HCT116 (cell line): Measurements from ENCODE around the gene SPON1. TPM values are rescaled to one million over a fixed set of nuclear protein-coding genes. Genes with fewer than 3 reads are reported as not detected.

ENCODE experiments used
- ATAC-seq: fragments of 200-7000 bp; cut with Tn5 transposase; 2 replicates; pipeline ENCODE4 v1.9.1; 2020; ENCODE audit warnings: mild to moderate bottlenecking, moderate library complexity
- BruUV-seq: library from RNA; stranded (reverse); fragments of 400-500 nt; replicated peaks from 2 replicates; lab custom pipeline; 2021; lab: Mats Ljungman, UMichigan
- CTCF ChIA-PET: fragments of 300-600 bp; sonication (Branson Sonifier 250); formaldehyde crosslinking; loops from one replicate; lab custom pipeline; 2021; ENCODE audit warnings: antibody characterized with exemption; lab: Charles Lee
- POLR2A ChIA-PET: fragments of 300-600, 350-600 bp; sonication (Branson Sonifier 250); formaldehyde crosslinking; loops from one replicate; lab custom pipeline; 2021; ENCODE audit warnings: antibody characterized with exemption; lab: Charles Lee
- RAD21 ChIA-PET, 2 experiments: fragments of 300-600 bp; sonication (Branson Sonifier 250); formaldehyde crosslinking; loops; one replicate each; lab custom pipeline; 2023; ENCODE audit warnings: low total read pairs in 2 of 2; ENCODE audit not compliant: uncharacterized antibody in 2 of 2, unreplicated experiment in 2 of 2, low non-redundant PET in 1 of 2; lab: Charles Lee
- DNase-seq: peaks from one replicate; pipeline ENCODE4 v3.0.0-alpha.2; 2010; ENCODE audit warnings: low read depth, low spot score
- H2AFZ ChIP-seq: fragments of 200-600 bp; shearing (Covaris generic), sonication (generic); 2 replicates; pipeline ENCODE4 v1.6.1; 2017; ENCODE audit warnings: low read depth, mixed run types, mixed read lengths, antibody characterized with exemption, low read length; ENCODE audit not compliant: poor library complexity, severe bottlenecking
- H3K27ac ChIP-seq: 2 replicates; pipeline ENCODE4 v1.5.1; 2012; ENCODE audit warnings: low read depth, low read length
- H3K27me3 ChIP-seq: fragments of 200-600 bp; sonication (generic); 2 replicates; pipeline ENCODE4 v1.6.1; 2016; ENCODE audit warnings: mixed run types, low read length, mixed read lengths; ENCODE audit not compliant: insufficient read depth
- H3K36me3 ChIP-seq, 2 experiments: fragments of 200-500 bp in 1 of 2; fragments of 200-600 bp in 1 of 2; sonication (Bioruptor generic) in 1 of 2; sonication (generic) in 1 of 2; 2 replicates each; pipeline versions ENCODE4 v1.5.1 to v1.6.1; 2014 to 2016; ENCODE audit warnings: low read length in 2 of 2, inconsistent platforms in 1 of 2, mixed read lengths in 1 of 2, mixed run types in 1 of 2; ENCODE audit not compliant: insufficient read depth in 2 of 2, control insufficient read depth in 1 of 2
- H3K4me1 ChIP-seq, 2 experiments: fragments of 200-600 bp in 1 of 2; sonication (generic) in 1 of 2; 2 replicates each; pipeline versions ENCODE4 v1.5.1 to v1.6.1; 2012 to 2017; ENCODE audit warnings: low read length in 2 of 2, inconsistent platforms in 1 of 2, mild to moderate bottlenecking in 1 of 2, mixed read lengths in 1 of 2, mixed run types in 1 of 2, moderate library complexity in 1 of 2; ENCODE audit not compliant: insufficient read depth in 2 of 2, control insufficient read depth in 1 of 2
- H3K4me2 ChIP-seq: fragments of 200-600 bp; sonication (generic); 2 replicates; pipeline ENCODE4 v1.6.1; 2017; ENCODE audit warnings: mixed run types, low read length, mixed read lengths
- H3K4me3 ChIP-seq, 2 experiments: fragments of 200-600 bp in 1 of 2; sonication (generic) in 1 of 2; replicated peaks in 1 of 2; 2 replicates each; pipeline ENCODE4 v1.5.1; 2011 to 2016; ENCODE audit warnings: low read length in 2 of 2, control low read depth in 1 of 2, low read depth in 1 of 2, mild to moderate bottlenecking in 1 of 2, mixed read lengths in 1 of 2, mixed run types in 1 of 2
- H3K79me2 ChIP-seq: fragments of 200-600 bp; sonication (generic); 2 replicates; pipeline ENCODE4 v1.6.1; 2017; ENCODE audit warnings: mild to moderate bottlenecking, mixed run types, low read length, moderate library complexity, mixed read lengths; ENCODE audit not compliant: insufficient read depth
- H3K9ac ChIP-seq: fragments of 200-600 bp; sonication (generic); 2 replicates; pipeline ENCODE4 v1.6.1; 2016; ENCODE audit warnings: low read length, mixed read lengths
- H3K9me2 ChIP-seq: fragments of 200-600 bp; sonication (generic), shearing (Covaris generic); 2 replicates; pipeline ENCODE4 v1.6.1; 2017; ENCODE audit warnings: mixed run types, mild to moderate bottlenecking, moderate library complexity; ENCODE audit not compliant: insufficient read depth
- H3K9me3 ChIP-seq, 2 experiments: fragments of 200-500 bp in 1 of 2; fragments of 200-600 bp in 1 of 2; sonication (Bioruptor generic) in 1 of 2; sonication (generic) in 1 of 2; 2 replicates each; pipeline ENCODE4 v1.6.1; 2014 to 2017; ENCODE audit warnings: low read length in 2 of 2, mixed read lengths in 2 of 2, inconsistent platforms in 1 of 2, low read depth in 1 of 2, mild to moderate bottlenecking in 1 of 2, mixed run types in 1 of 2, moderate library complexity in 1 of 2; ENCODE audit not compliant: control insufficient read depth in 1 of 2, insufficient read depth in 1 of 2
- H4K20me1 ChIP-seq: fragments of 200-600 bp; sonication (generic), shearing (Covaris generic); 2 replicates; pipeline ENCODE4 v1.6.1; 2017; ENCODE audit warnings: mixed run types, mild to moderate bottlenecking, moderate library complexity; ENCODE audit not compliant: insufficient read depth
- ATF3 ChIP-seq: IDR thresholded peaks from 2 replicates; pipeline ENCODE4 v1.6.1; 2012
- CBX3 ChIP-seq: IDR thresholded peaks from 2 replicates; pipeline ENCODE4 v1.6.1; 2012; ENCODE audit warnings: low read depth
- CEBPB ChIP-seq: IDR thresholded peaks from 2 replicates; pipeline ENCODE4 v1.6.1; 2012; ENCODE audit warnings: low read depth
- CTCF ChIP-seq, 3 experiments: fragments of 200-600 bp in 1 of 3; sonication (generic) in 1 of 3; IDR thresholded peaks in 2 of 3; conservative IDR thresholded peaks in 1 of 3; 2 replicates each; pipeline ENCODE4 v1.5.1; 2012 to 2017; ENCODE audit warnings: low read depth in 2 of 3, low read length in 2 of 3, antibody characterized with exemption in 1 of 3, borderline replicate concordance in 1 of 3, control low read depth in 1 of 3, mild to moderate bottlenecking in 1 of 3, mixed read lengths in 1 of 3, mixed run types in 1 of 3, moderate library complexity in 1 of 3; ENCODE audit not compliant: insufficient read depth in 1 of 3
- EGR1 ChIP-seq: IDR thresholded peaks from 2 replicates; pipeline ENCODE4 v1.6.1; 2012; ENCODE audit warnings: low read depth
- ELF1 ChIP-seq: IDR thresholded peaks from 2 replicates; pipeline ENCODE4 v1.6.1; 2012; ENCODE audit warnings: low read depth, borderline replicate concordance
- POLR2AphosphoS5 ChIP-seq: IDR thresholded peaks from 2 replicates; pipeline ENCODE4 v1.6.1; 2011; ENCODE audit warnings: mild to moderate bottlenecking, low read depth, low read length, moderate library complexity
- SIN3A ChIP-seq: IDR thresholded peaks from 2 replicates; pipeline ENCODE4 v1.6.1; 2012; ENCODE audit warnings: low read depth
- SRF ChIP-seq: IDR thresholded peaks from 2 replicates; pipeline ENCODE4 v1.6.1; 2012; ENCODE audit warnings: low read depth
- TCF7L2 ChIP-seq: IDR thresholded peaks from 2 replicates; pipeline ENCODE4 v1.7.0; 2011; ENCODE audit warnings: borderline replicate concordance, inconsistent platforms; ENCODE audit not compliant: insufficient read depth, insufficient read length; ENCODE audit errors: extremely low read depth
- YY1 ChIP-seq: IDR thresholded peaks from 2 replicates; pipeline ENCODE4 v1.6.1; 2011; ENCODE audit warnings: low read length, low read depth, moderate library complexity, mild to moderate bottlenecking; ENCODE audit not compliant: insufficient replicate concordance; ENCODE audit errors: extremely low read depth
- ZBTB33 ChIP-seq: IDR thresholded peaks from 2 replicates; pipeline ENCODE4 v1.6.1; 2011; ENCODE audit warnings: mild to moderate bottlenecking, low read length, moderate library complexity; ENCODE audit not compliant: insufficient replicate concordance; ENCODE audit errors: extremely low read depth
- ZFX ChIP-seq: fragments of 450-650 bp; IDR thresholded peaks from 2 replicates; pipeline ENCODE4 v1.6.1; 2017
- ZNF274 ChIP-seq: fragments of 200-500 bp; sonication (Bioruptor generic); IDR thresholded peaks from 2 replicates; pipeline ENCODE4 v1.6.1; 2014; ENCODE audit warnings: mild to moderate bottlenecking, low read depth, low read length, inconsistent platforms
- intact Hi-C: fragments of 100-400 bp; cut with micrococcal nuclease; formaldehyde crosslinking; loops from 2 replicates; pipeline ENCODE4 v1.10.0; 2022
- total RNA-seq: library from RNA; stranded (reverse); gene quantifications from one replicate; pipeline ENCODE4 v1.2.1, GENCODE V29; 2021; ENCODE audit not compliant: unreplicated experiment
- TF ChIP-seq, protein P1 (sequence below): IDR thresholded peaks from 2 replicates; pipeline ENCODE4 v1.6.1; 2012
- TF ChIP-seq, protein P2 (sequence below): IDR thresholded peaks from 2 replicates; pipeline ENCODE4 v1.6.1; 2012; ENCODE audit warnings: low read depth

The SPON1 gene
- total RNA-seq, 1 experiment from 2014 or later = 0.17 TPM

DNA sequence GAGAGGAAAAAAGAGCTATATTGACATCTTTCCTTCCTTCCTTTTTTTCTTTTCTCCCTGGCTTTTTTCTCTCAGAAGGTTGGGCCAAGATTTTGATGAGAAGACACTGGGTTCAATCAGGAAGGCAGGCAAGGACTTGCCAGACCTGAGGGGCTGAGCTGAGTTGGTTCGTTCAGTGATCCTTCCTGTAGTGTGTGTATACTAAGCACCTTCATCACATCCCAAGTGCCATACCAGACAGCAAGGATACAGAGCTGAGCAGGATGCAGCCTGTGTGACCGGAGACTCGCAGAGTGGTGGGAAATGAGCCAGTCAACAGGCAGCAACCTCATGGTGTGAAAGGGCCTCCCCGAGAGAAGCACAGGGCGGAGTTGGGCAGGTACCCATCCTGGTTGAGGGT lies 95.5 kb downstream of the SPON1 start (continued):
- TF ChIP-seq, protein P1, sequence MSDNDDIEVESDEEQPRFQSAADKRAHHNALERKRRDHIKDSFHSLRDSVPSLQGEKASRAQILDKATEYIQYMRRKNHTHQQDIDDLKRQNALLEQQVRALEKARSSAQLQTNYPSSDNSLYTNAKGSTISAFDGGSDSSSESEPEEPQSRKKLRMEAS = no peak
- TF ChIP-seq ATF3 = no peak

DNA sequence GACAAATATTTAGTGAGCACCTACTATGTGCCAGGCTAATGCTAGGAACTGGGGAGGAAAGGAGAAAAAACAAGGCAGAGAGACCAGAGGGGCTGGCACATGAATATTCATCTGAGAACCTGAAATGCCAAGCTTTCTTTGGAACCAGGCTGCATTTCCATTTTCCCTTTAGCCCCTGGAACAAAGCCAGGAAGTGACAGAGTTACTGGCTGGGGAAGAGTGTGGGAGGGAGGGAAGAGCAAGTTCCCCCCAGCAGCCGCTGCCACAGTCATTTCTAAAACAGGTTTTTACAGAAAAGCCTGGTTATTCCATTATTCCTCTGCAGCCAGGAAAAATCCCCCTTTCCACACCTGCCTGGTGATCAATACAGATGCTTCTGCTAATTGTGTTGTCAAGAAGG lies 97.0 kb downstream of the SPON1 start:
- Histone ChIP-seq H3K4me3 (no peak overlapping the region), H3K4me2 (no peak overlapping the region), H3K9me3 (no peaks in the 10 kb centered on the region), H3K27me3 (peaks cover 13% of the 10 kb centered on the region), H3K27ac (no peak overlapping the region), H2AFZ (no peak overlapping the region), H3K9ac (no peak overlapping the region), H3K4me1 (no peaks in the 10 kb centered on the region), H3K9me2 (no peaks in the 10 kb centered on the region), H4K20me1 (no peaks in the 10 kb centered on the region), H3K36me3 (no peaks in the 10 kb centered on the region), H3K79me2 (no peaks in the 10 kb centered on the region)
- DNase-seq = no peak
- ChIA-PET RAD21 (no interaction called here), POLR2A (no interaction called here), CTCF (no interaction called here)
- no peak for ATAC-seq
- BruUV-seq = no TSS peak
- TF ChIP-seq ZFX (no peak), CBX3 (no peak), TCF7L2 (no peak), SIN3A (no peak), CEBPB (no peak), ZNF274 (no peak), CTCF (IDR thresholded peaks at IDR 0.05 in 2 of 3, conservative IDR thresholded peaks at IDR 0.05 in 1 of 3; ENCODE audit: borderline replicate concordance in 1 of 3, insufficient read depth in 1 of 3, low read depth in 2 of 3, low read length in 2 of 3) (no peak), ZBTB33 (no peak), EGR1 (no peak), POLR2AphosphoS5 (no peak), SRF (no peak), YY1 (no peak), ELF1 (no peak)
- TF ChIP-seq, protein P2, sequence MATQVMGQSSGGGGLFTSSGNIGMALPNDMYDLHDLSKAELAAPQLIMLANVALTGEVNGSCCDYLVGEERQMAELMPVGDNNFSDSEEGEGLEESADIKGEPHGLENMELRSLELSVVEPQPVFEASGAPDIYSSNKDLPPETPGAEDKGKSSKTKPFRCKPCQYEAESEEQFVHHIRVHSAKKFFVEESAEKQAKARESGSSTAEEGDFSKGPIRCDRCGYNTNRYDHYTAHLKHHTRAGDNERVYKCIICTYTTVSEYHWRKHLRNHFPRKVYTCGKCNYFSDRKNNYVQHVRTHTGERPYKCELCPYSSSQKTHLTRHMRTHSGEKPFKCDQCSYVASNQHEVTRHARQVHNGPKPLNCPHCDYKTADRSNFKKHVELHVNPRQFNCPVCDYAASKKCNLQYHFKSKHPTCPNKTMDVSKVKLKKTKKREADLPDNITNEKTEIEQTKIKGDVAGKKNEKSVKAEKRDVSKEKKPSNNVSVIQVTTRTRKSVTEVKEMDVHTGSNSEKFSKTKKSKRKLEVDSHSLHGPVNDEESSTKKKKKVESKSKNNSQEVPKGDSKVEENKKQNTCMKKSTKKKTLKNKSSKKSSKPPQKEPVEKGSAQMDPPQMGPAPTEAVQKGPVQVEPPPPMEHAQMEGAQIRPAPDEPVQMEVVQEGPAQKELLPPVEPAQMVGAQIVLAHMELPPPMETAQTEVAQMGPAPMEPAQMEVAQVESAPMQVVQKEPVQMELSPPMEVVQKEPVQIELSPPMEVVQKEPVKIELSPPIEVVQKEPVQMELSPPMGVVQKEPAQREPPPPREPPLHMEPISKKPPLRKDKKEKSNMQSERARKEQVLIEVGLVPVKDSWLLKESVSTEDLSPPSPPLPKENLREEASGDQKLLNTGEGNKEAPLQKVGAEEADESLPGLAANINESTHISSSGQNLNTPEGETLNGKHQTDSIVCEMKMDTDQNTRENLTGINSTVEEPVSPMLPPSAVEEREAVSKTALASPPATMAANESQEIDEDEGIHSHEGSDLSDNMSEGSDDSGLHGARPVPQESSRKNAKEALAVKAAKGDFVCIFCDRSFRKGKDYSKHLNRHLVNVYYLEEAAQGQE = no peak
- intact Hi-C loops = no loop called here
